T-helper 1 cell treated with Interleukin-12 subunit alpha and Interleukin-12 subunit beta and Interleukin-4 antibody, amounts not matched to agents 30 μg/mL and 1 μg/mL, for 36 hours (primary cell): ENCODE data around the gene TANGO2.

Experiments used
- H3K27ac Mint-ChIP-seq: one replicate; pipeline ENCODE4 v1.8.0; 2021; ENCODE audit warnings: mild to moderate bottlenecking, mixed read lengths
- H3K27me3 Mint-ChIP-seq: one replicate; pipeline ENCODE4 v1.8.0; 2021; ENCODE audit warnings: low read depth, mixed read lengths
- H3K36me3 Mint-ChIP-seq: one replicate; pipeline ENCODE4 v1.8.0; 2021; ENCODE audit warnings: low read depth, mixed read lengths
- H3K4me1 Mint-ChIP-seq: one replicate; pipeline ENCODE4 v1.8.0; 2021; ENCODE audit warnings: low read depth, mixed read lengths
- H3K4me3 Mint-ChIP-seq: one replicate; pipeline ENCODE4 v1.8.0; 2021; ENCODE audit warnings: mild to moderate bottlenecking, moderate library complexity, mixed read lengths
- H3K9me3 Mint-ChIP-seq: one replicate; pipeline ENCODE4 v1.8.0; 2021; ENCODE audit warnings: mixed read lengths

TANGO2 gene

GRCh38 chr22:19979712-19980493 is 41.0 kb upstream of the TANGO2 start:
- Mint-ChIP-seq H3K36me3 (no peaks in the 10 kb centered on the region), H3K4me1 (no peaks in the 10 kb centered on the region), H3K27ac (no peak overlapping the region)

GRCh38 chr22:19980766-19981165 is 40.1 kb upstream of the TANGO2 start:
- no peak overlapping the region for H3K4me3 Mint-ChIP-seq
- H3K27me3 Mint-ChIP-seq, result no peaks in the 10 kb centered on the region
- no peak overlapping the region for H3K27ac Mint-ChIP-seq
- H3K36me3 Mint-ChIP-seq, result no peaks in the 10 kb centered on the region
- no peaks in the 10 kb centered on the region for H3K9me3 Mint-ChIP-seq
- no peaks in the 10 kb centered on the region for H3K4me1 Mint-ChIP-seq

More at GRCh38 chr22:19979712-19980493, 41.0 kb upstream of the TANGO2 start:
- Mint-ChIP-seq H3K9me3 (no peaks in the 10 kb centered on the region), H3K4me3 (no peak overlapping the region), H3K27me3 (no peaks in the 10 kb centered on the region)

- no peaks in the 10 kb centered on the region for H3K27me3 Mint-ChIP-seq
- H3K4me1 Mint-ChIP-seq, result no peaks in the 10 kb centered on the region
- no peak overlapping the region for H3K27ac Mint-ChIP-seq
- H3K9me3 Mint-ChIP-seq, result no peaks in the 10 kb centered on the region
- no peak overlapping the region for H3K4me3 Mint-ChIP-seq
- H3K36me3 Mint-ChIP-seq, result no peaks in the 10 kb centered on the region
Measured at GRCh38 chr22:19981171-19981960, 39.5 kb upstream of the TANGO2 start.

GRCh38 chr22:19981961-19982920 is 38.7 kb upstream of the TANGO2 start:
- Mint-ChIP-seq H3K4me1 (no peaks in the 10 kb centered on the region), H3K36me3 (no peaks in the 10 kb centered on the region), H3K4me3 (no peak overlapping the region), H3K27me3 (no peaks in the 10 kb centered on the region), H3K27ac (no peak overlapping the region), H3K9me3 (no peaks in the 10 kb centered on the region)

GRCh38 chr22:19982991-19983578 is 37.8 kb upstream of the TANGO2 start:
- H3K4me3 Mint-ChIP-seq, result no peak overlapping the region
- no peaks in the 10 kb centered on the region for H3K36me3 Mint-ChIP-seq
- H3K27me3 Mint-ChIP-seq, result no peaks in the 10 kb centered on the region
- H3K9me3 Mint-ChIP-seq, result no peaks in the 10 kb centered on the region
- no peaks in the 10 kb centered on the region for H3K4me1 Mint-ChIP-seq
- H3K27ac Mint-ChIP-seq, result no peak overlapping the region

GRCh38 chr22:19983741-19984140 is 37.2 kb upstream of the TANGO2 start:
- no peak overlapping the region for H3K27ac Mint-ChIP-seq
- no peak overlapping the region for H3K4me3 Mint-ChIP-seq
- no peaks in the 10 kb centered on the region for H3K27me3 Mint-ChIP-seq
- no peaks in the 10 kb centered on the region for H3K9me3 Mint-ChIP-seq
- H3K4me1 Mint-ChIP-seq, result no peaks in the 10 kb centered on the region
- no peaks in the 10 kb centered on the region for H3K36me3 Mint-ChIP-seq

DNA sequence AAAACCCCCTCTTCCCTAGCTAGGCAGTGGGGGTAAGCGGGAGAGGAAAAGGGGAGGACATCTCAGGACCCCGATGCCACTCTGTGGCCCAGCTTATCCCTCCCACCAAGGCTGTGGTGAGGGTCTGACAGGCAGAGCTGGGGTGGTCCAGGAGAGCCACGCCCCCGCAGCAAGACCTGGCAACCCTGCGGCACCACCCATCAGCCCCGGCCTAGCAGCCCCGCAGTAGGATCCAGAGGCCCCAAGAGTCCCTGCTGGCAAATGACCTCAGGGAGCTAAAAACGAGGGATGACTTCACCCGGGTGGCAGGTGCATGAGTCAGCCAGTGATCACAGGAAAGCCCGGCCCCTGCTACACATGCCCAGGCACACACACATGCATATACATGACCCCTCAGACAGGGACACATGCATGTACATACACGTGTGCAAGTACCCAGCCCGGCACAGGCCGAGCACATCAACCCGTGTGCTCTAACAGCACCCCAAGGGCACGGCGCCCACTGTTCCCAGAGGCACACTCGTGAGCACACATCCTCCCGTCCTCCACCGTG is 36.6 kb upstream of the TANGO2 start:
- no peak overlapping the region for H3K27ac Mint-ChIP-seq
- no peak overlapping the region for H3K4me3 Mint-ChIP-seq
- H3K27me3 Mint-ChIP-seq, result no peaks in the 10 kb centered on the region
- no peaks in the 10 kb centered on the region for H3K4me1 Mint-ChIP-seq
- H3K9me3 Mint-ChIP-seq, result no peaks in the 10 kb centered on the region
- no peaks in the 10 kb centered on the region for H3K36me3 Mint-ChIP-seq

- no peaks in the 10 kb centered on the region for H3K9me3 Mint-ChIP-seq
- H3K4me3 Mint-ChIP-seq, result no peak overlapping the region
- no peak overlapping the region for H3K27ac Mint-ChIP-seq
- no peaks in the 10 kb centered on the region for H3K27me3 Mint-ChIP-seq
- H3K36me3 Mint-ChIP-seq, result no peaks in the 10 kb centered on the region
- H3K4me1 Mint-ChIP-seq, result no peaks in the 10 kb centered on the region
Measured at GRCh38 chr22:19984851-19985811, 35.8 kb upstream of the TANGO2 start.

- H3K4me3 Mint-ChIP-seq, result peak overlapping the region; percentile 21
- no peaks in the 10 kb centered on the region for H3K9me3 Mint-ChIP-seq
- no peaks in the 10 kb centered on the region for H3K36me3 Mint-ChIP-seq
- no peaks in the 10 kb centered on the region for H3K27me3 Mint-ChIP-seq
- H3K27ac Mint-ChIP-seq, result no peak overlapping the region
- no peaks in the 10 kb centered on the region for H3K4me1 Mint-ChIP-seq
Measured at GRCh38 chr22:19986011-19986409, 34.9 kb upstream of the TANGO2 start.

- H3K27ac Mint-ChIP-seq, result no peak overlapping the region
- H3K27me3 Mint-ChIP-seq, result no peaks in the 10 kb centered on the region
- H3K36me3 Mint-ChIP-seq, result no peaks in the 10 kb centered on the region
- no peaks in the 10 kb centered on the region for H3K4me1 Mint-ChIP-seq
- no peaks in the 10 kb centered on the region for H3K9me3 Mint-ChIP-seq
- peak overlapping the region; percentile 21 for H3K4me3 Mint-ChIP-seq
Measured at GRCh38 chr22:19986410-19987341, 34.2 kb upstream of the TANGO2 start.

DNA sequence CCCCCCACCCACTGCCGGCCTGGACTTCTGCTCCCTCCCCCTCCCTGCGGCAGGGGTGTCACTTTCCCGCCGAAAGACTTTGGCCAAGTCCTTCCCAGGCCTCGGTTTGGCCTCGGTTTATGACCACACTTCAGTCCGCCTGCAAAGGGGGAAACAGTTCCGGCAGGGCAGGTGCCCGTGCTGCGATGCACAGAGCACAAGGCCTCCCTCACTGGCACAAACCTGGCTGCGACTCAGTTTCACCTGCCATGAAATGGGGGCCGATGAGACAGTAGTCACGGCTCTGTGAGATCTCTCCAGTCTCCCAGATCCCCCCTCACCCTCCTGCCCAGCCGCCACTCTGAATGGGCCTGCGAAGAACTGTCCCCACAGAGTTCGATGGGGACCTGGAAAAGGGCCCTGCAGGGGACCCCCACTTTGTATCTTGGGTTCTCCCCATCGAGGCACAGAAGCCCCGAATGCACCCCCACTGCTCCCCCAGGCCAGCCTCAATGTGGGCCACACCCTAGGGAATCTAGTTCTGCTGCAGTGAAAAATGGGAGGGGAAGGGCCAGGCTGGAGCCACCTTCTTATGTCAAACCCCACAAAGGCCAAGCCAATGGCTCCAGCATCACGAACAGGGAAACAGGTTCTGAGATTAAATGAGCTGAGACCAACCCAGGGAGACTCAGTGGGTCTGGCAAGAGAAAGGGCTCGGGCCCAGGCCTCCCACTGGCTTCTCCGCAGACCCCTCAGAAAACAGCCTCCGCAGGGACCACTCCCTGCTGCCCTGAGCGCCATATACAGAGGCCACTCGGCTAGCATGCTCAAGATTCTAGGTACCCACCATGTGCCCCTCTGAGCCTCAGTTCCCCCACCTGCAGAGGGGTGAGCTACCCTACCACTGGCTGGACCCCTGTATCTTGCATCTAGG is 33.3 kb upstream of the TANGO2 start:
- Mint-ChIP-seq H3K27ac (no peak overlapping the region), H3K4me1 (no peaks in the 10 kb centered on the region)

More for the DNA sequence above, 33.3 kb upstream of the TANGO2 start:
- Mint-ChIP-seq H3K9me3 (no peaks in the 10 kb centered on the region), H3K4me3 (no peak overlapping the region), H3K36me3 (no peaks in the 10 kb centered on the region), H3K27me3 (no peaks in the 10 kb centered on the region)
